CD4-positive, CD25-positive, alpha-beta regulatory T cell (primary cell): ENCODE data around the gene PPARA. TPM values are rescaled to one million over a fixed set of nuclear protein-coding genes. Genes with fewer than 3 reads are reported as not detected.

Source experiments
- ATAC-seq, 2 donors: fragments of 150-1000 bp; cut with Tn5 transposase; one replicate each; pipeline ENCODE4 v1.10.0; 2021; ENCODE audit warnings: low read depth in 2 of 2, moderate number of reproducible peaks in 2 of 2, moderate library complexity in 1 of 2
- DNase-seq, 3 donors: peaks; one replicate each; pipeline versions ENCODE4 v3.0.0 to v3.0.0-alpha.2; 2012 to 2022; ENCODE audit warnings: mixed read lengths in 1 of 3
- H3K27ac ChIP-seq: one replicate; pipeline ENCODE4 v1.7.0; 2013; ENCODE audit warnings: mild to moderate bottlenecking, low read length; ENCODE audit not compliant: insufficient read depth, poor library complexity, severe bottlenecking
- H3K27me3 ChIP-seq: one replicate; pipeline ENCODE4 v1.7.0; 2013; ENCODE audit warnings: low read length; ENCODE audit not compliant: control insufficient read depth, insufficient read depth
- H3K36me3 ChIP-seq: one replicate; pipeline ENCODE4 v1.7.0; 2013; ENCODE audit warnings: mild to moderate bottlenecking, low read length, moderate library complexity; ENCODE audit not compliant: control insufficient read depth, insufficient read depth
- H3K4me1 ChIP-seq: 2 replicates; pipeline ENCODE4 v1.7.0; 2013; ENCODE audit warnings: mild to moderate bottlenecking, low read length; ENCODE audit not compliant: insufficient read depth, control insufficient read depth, poor library complexity, severe bottlenecking
- H3K4me3 ChIP-seq: one replicate; pipeline ENCODE4 v1.7.0; 2013; ENCODE audit warnings: low read depth, mild to moderate bottlenecking, low read length, moderate library complexity
- H3K9me3 ChIP-seq, 2 experiments: 1 replicate in 1 of 2; 2 replicates in 1 of 2; pipeline ENCODE4 v1.7.0; 2013; ENCODE audit warnings: low read length in 2 of 2, mild to moderate bottlenecking in 1 of 2, moderate library complexity in 1 of 2; ENCODE audit not compliant: control insufficient read depth in 2 of 2
- H3K27ac Mint-ChIP-seq, 3 donors: one replicate each; pipeline ENCODE4 v1.8.0; 2020 to 2022; ENCODE audit warnings: mild to moderate bottlenecking in 3 of 3, mixed read lengths in 3 of 3, moderate library complexity in 2 of 3
- H3K27me3 Mint-ChIP-seq: one replicate; pipeline ENCODE4 v1.8.0; 2022; ENCODE audit warnings: mild to moderate bottlenecking, mixed read lengths
- H3K36me3 Mint-ChIP-seq: one replicate; pipeline ENCODE4 v1.8.0; 2020; ENCODE audit warnings: mixed read lengths
- H3K4me1 Mint-ChIP-seq, 4 donors: one replicate each; pipeline ENCODE4 v1.8.0; 2020 to 2022; ENCODE audit warnings: mixed read lengths in 4 of 4, mild to moderate bottlenecking in 1 of 4
- H3K4me3 Mint-ChIP-seq, 4 donors: one replicate each; pipeline ENCODE4 v1.8.0; 2020 to 2022; ENCODE audit warnings: mild to moderate bottlenecking in 4 of 4, mixed read lengths in 4 of 4, moderate library complexity in 3 of 4
- H3K9me3 Mint-ChIP-seq, 7 donors: one replicate each; pipeline ENCODE4 v1.8.0; 2020 to 2022; ENCODE audit warnings: mixed read lengths in 7 of 7, mild to moderate bottlenecking in 3 of 7, moderate library complexity in 2 of 7
- polyA plus RNA-seq, 4 donors: library from polyadenylated mRNA; unstranded; fragments of 300-500 nt; fragmentation: Illumina TruSeq; gene quantifications; one replicate each; pipeline ENCODE4 v1.2.3, GENCODE V29; 2021
- total RNA-seq: library from RNA; stranded (reverse); gene quantifications from one replicate; pipeline ENCODE4 v1.2.3, GENCODE V29; 2022

The PPARA gene
- total and polyA plus RNA-seq, 5 donors from 2014 or later: 0.67 to 10.3 (median 4.0) TPM

DNA sequence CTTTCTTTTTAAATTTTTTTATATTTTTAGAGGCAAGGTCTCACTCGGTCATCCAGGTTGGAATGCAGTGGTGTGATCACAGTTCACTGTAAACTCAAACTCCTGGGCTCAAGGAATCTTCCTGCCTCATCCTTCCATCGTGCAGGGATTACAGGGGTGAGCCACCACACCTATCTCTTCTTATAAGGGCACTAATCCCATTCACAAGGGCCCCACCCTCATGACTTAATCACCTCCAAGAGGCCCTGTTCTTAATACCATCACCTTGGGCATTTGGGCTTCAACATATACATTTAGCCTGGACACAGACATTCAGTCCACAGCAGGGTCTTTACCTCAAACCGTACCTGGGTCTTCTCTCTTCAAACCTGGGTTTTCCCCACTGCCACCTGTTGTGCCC, 141.8 kb downstream of the PPARA start:
- H3K9me3 Mint-ChIP-seq: peaks cover 0 to 3% (median 0%) of the 10 kb centered on the region in 7 donors
- H3K36me3 Mint-ChIP-seq: peaks cover 7% of the 10 kb centered on the region
- no peak overlapping the region for H3K27ac ChIP-seq
- H3K36me3 ChIP-seq: no peaks in the 10 kb centered on the region
- H3K4me3 Mint-ChIP-seq: peak overlapping the region in 1 of 4 donors; percentile 38
- no peaks in the 10 kb centered on the region for H3K27me3 ChIP-seq
- H3K4me3 ChIP-seq: no peak overlapping the region
- ATAC-seq: no peak
- peaks cover 0 to 37% (median 8%) of the 10 kb centered on the region in 4 donors for H3K4me1 Mint-ChIP-seq
- no peaks in the 10 kb centered on the region for H3K9me3 ChIP-seq
- no peak overlapping the region for H3K27ac Mint-ChIP-seq
- DNase-seq: no peak
- no peaks in the 10 kb centered on the region for H3K27me3 Mint-ChIP-seq
- H3K4me1 ChIP-seq: peaks cover 26% of the 10 kb centered on the region

DNA sequence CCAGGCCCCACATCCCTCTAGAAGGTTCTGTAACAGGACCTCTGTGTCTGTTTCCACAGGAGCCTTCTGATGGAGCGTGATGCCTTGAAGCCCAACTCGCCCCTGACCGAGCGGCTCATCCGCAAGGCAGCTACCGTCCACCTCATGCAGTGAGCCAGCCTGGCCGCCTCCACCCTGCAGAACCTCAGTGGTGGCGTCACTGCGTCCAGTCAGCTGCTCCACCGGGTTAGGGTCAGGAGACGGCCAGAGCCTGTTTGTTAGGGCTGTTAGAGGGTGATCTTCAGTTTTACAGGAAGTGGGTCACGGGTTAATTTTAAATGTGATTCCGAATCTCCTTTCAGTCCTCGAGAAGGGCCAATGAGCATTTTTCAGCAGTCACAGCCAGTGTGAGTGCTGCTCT, 142.4 kb downstream of the PPARA start:
- Histone ChIP-seq H3K9me3 (no peaks in the 10 kb centered on the region), H3K4me1 (peaks cover 29% of the 10 kb centered on the region), H3K27ac (no peak overlapping the region), H3K36me3 (no peaks in the 10 kb centered on the region), H3K27me3 (no peaks in the 10 kb centered on the region), H3K4me3 (no peak overlapping the region)
- H3K4me1 Mint-ChIP-seq: peaks cover 0 to 37% (median 9%) of the 10 kb centered on the region in 4 donors
- no peak for DNase-seq
- no peaks in the 10 kb centered on the region for H3K27me3 Mint-ChIP-seq
- H3K9me3 Mint-ChIP-seq: peaks cover 0 to 3% (median 0%) of the 10 kb centered on the region in 7 donors
- H3K4me3 Mint-ChIP-seq: peak overlapping the region in 1 of 4 donors; percentile 38
- no peak for ATAC-seq
- H3K36me3 Mint-ChIP-seq: peaks cover 7% of the 10 kb centered on the region
- peak overlapping the region in 1 of 3 donors; percentile 26 for H3K27ac Mint-ChIP-seq

Other genes with a start within 250 kb of the PPARA start
- not detected for gene WNT7B, start 173.4 kb upstream of the PPARA start, total RNA-seq
- not detected for gene WNT7B, start 173.4 kb upstream of the PPARA start, polyA plus RNA-seq
- 5.5 TPM for gene CDPF1, start 99.8 kb downstream of the PPARA start, total RNA-seq
- 10 to 100 TPM; 16.7 to 24.7 (median 20.5) TPM for gene CDPF1, start 99.8 kb downstream of the PPARA start, polyA plus RNA-seq
- gene PKDREJ, start 112.8 kb downstream of the PPARA start, total RNA-seq: not detected
- gene PKDREJ, start 112.8 kb downstream of the PPARA start, polyA plus RNA-seq: under 1 TPM in 1 of 4 donors, not detected in 3; 0.19 TPM
- 7.1 TPM for gene TTC38, start 117.5 kb downstream of the PPARA start, total RNA-seq
- gene TTC38, start 117.5 kb downstream of the PPARA start, polyA plus RNA-seq: 10 to 100 TPM in 1 of 4 donors, 1 to 10 TPM in 3; 5.1 to 10.9 (median 5.7) TPM
- gene GTSE1, start 146.3 kb downstream of the PPARA start, total RNA-seq: 1.3 TPM
- under 1 TPM in 3 of 4 donors, not detected in 1; 0.17 to 0.73 (median 0.21) TPM for gene GTSE1, start 146.3 kb downstream of the PPARA start, polyA plus RNA-seq
- 63.3 TPM for gene TRMU, start 185.2 kb downstream of the PPARA start, total RNA-seq
- 10 to 100 TPM; 11.0 to 17.8 (median 16.4) TPM for gene TRMU, start 185.2 kb downstream of the PPARA start, polyA plus RNA-seq